ENCODE measurements around the gene ICAM5. TPM values are rescaled to one million over a fixed set of nuclear protein-coding genes. Genes with fewer than 3 reads are reported as not detected.

Gene ICAM5
- total and polyA plus RNA-seq, 9 of the 15 experiments (the other 6 are each of a cell fraction or from before 2014, with no cell fraction given) = 0.10 to 114 (median 13.7) TPM

GRCh38 chr19:10315335-10316214, 25.8 kb downstream of the ICAM5 start, which contains the start of gene FDX2:
Gene FDX2, minus strand, starts transcription at chr19:10316015. Its CDS starts 19 bp downstream, at chr19:10315996.
- BruUV-seq (replicated peaks) = TSS peak; percentile 46
- ATAC-seq (peak; percentile 90), DNase-seq (ENCODE audit: extremely low read depth in 1 of 4, low spot score in 3 of 4) (peak; percentile 89 to 91 (median 90)), FAIRE-seq (peak; percentile 74)
- peak within 1 kb of the TSS; percentile 82 for H3K4me3 ChIP-seq
- H3K9me3 ChIP-seq (replicated peaks; ENCODE audit: control insufficient read depth, insufficient read depth, low read depth, low read length) = no peaks in the 10 kb centered on the region
- intact Hi-C loops (cut with micrococcal nuclease) (loop anchor here (1.0 kb wide), 1 partner anchor 17 kb away; no protein-coding TSS in a partner anchor), in situ Hi-C loops (cut with MboI) (no loop called here)
- H3K9ac ChIP-seq (ENCODE audit: insufficient read depth in 1 of 2, low read depth in 2 of 2, low read length in 2 of 2) = peak within 1 kb of the TSS; percentile 74 to 96
- peaks cover 20 to 48% of the 10 kb centered on the region in 2 experiments for H3K4me1 ChIP-seq (replicated peaks in 1 of 2; ENCODE audit: control insufficient read depth in 2 of 2, insufficient read depth in 2 of 2, low read length in 2 of 2)
- no peaks in the 10 kb centered on the region for H3K9me1 ChIP-seq (ENCODE audit: control insufficient read depth, insufficient read depth, low read length)
- peaks cover 23% of the 10 kb centered on the region for H3K79me2 ChIP-seq (ENCODE audit: control insufficient read depth, insufficient read depth, low read length)
- peak within 1 kb of the TSS; percentile 73 for H3K27ac ChIP-seq (ENCODE audit: extremely low read depth, low read depth, low read length)
- POLR2A ChIA-PET = interaction anchor here (0.6 to 3.3 kb wide), 13 partner anchors 9 to 131 kb away, joined by 3 to 19 read pairs (median 3); partner anchors contain the start of genes ICAM1 and RAVER1
- H3K36me3 ChIP-seq (ENCODE audit: control insufficient read depth, insufficient read depth, low read length) = peaks cover 62% of the 10 kb centered on the region; the same call in 2 of the 3 replicates
- peak within 1 kb of the TSS; percentile 92 for H2AFZ ChIP-seq (ENCODE audit: low read depth, low read length)
- CTCF ChIA-PET (ENCODE audit: low intra/inter-chr PET ratio) = no interaction called here
- H3K4me2 ChIP-seq (ENCODE audit: insufficient read depth, low read length) = peak within 1 kb of the TSS; percentile 99
- WGBS (ENCODE audit: insufficient coverage, low coverage, missing lambda C conversion rate) = under 1% methylated on average over 43 of the region's 55 CpGs
- H3K27me3 ChIP-seq (ENCODE audit: control insufficient read depth in 2 of 2, insufficient read depth in 2 of 2, low read length in 2 of 2) = no peaks in the 10 kb centered on the region
- H4K20me1 ChIP-seq (replicated peaks; ENCODE audit: control insufficient read depth, insufficient read depth, low read length) = 0 out of 2 replicates have a peak, but pooled peaks cover 8% of the 10 kb centered on the region
- no peak for TF ChIP-seq EP300 (IDR thresholded peaks at IDR 0.05; ENCODE audit: low read length)
- no peak for TF ChIP-seq FOS (IDR thresholded peaks at IDR 0.05; ENCODE audit: extremely low read depth, insufficient read length)
- peak; percentile 87 to 95 for TF ChIP-seq MNT (conservative IDR thresholded peaks at IDR 0.05)
- peak; percentile 86; the same call in 1 of the 2 replicates for TF ChIP-seq MITF (IDR thresholded peaks at IDR 0.05)
- no peak for TF ChIP-seq LEF1 (IDR thresholded peaks at IDR 0.05)
- no peak for TF ChIP-seq HMGN3 (IDR thresholded peaks at IDR 0.05; ENCODE audit: borderline replicate concordance, extremely low read depth, insufficient read length, low read depth, low read length)
- TF ChIP-seq HSF4 (CRISPR knock-in tag; IDR thresholded peaks at IDR 0.05; ENCODE audit: borderline replicate concordance) = no peak
- no peak for TF ChIP-seq MTF1 (CRISPR knock-in tag; IDR thresholded peaks at IDR 0.05; ENCODE audit: borderline replicate concordance)
- peak; percentile 23; the same call in 1 of the 2 replicates for TF ChIP-seq NFIC (IDR thresholded peaks at IDR 0.05)
- TF ChIP-seq MXI1 (IDR thresholded peaks at IDR 0.05; ENCODE audit: low read depth, low read length) = peak; percentile 99
- no peak for TF ChIP-seq ZFPM2 (CRISPR knock-in tag; IDR thresholded peaks at IDR 0.05)
- no peak for TF ChIP-seq IRF1 (CRISPR knock-in tag; IDR thresholded peaks at IDR 0.05; ENCODE audit: borderline replicate concordance)
- TF ChIP-seq HMG20B (CRISPR knock-in tag; IDR thresholded peaks at IDR 0.05) = no peak
- peak; percentile 93 for TF ChIP-seq RBM22 (IDR thresholded peaks at IDR 0.05; ENCODE audit: low read depth, low read length, poor library complexity, severe bottlenecking)
- TF ChIP-seq ZBED1 (IDR thresholded peaks at IDR 0.05) = 0 out of 2 replicates have a peak, but pooled peaks have one; percentile 34
- TF ChIP-seq RB1 (IDR thresholded peaks at IDR 0.05; ENCODE audit: low read depth) = no peak
- no peak for TF ChIP-seq HMBOX1 (IDR thresholded peaks at IDR 0.05)

Measured in K562 (cell line).